ENCODE results near the gene ZNF493.

ZNF493 gene

GRCh38 chr19:21463449-21464105, 66.6 kb downstream of the ZNF493 start:
- peak; percentile 67 for DNase-seq

GRCh38 chr19:21466627-21467026, 69.7 kb downstream of the ZNF493 start:
- DNase-seq, result no peak

- no peak for DNase-seq
Measured at GRCh38 chr19:21468791-21469190, 71.9 kb downstream of the ZNF493 start.

- DNase-seq, result no peak
Measured at GRCh38 chr19:21472507-21472906, 75.6 kb downstream of the ZNF493 start.

GRCh38 chr19:21474671-21475181, 77.8 kb downstream of the ZNF493 start:
- DNase-seq, result no peak

All from NCI-H1105 (cell line).